ENCODE results near the gene SOAT1. TPM values are rescaled to one million over a fixed set of nuclear protein-coding genes. Genes with fewer than 3 reads are reported as not detected.

Gene SOAT1
- total RNA-seq, 1 experiment from 2014 or later: 33.9 TPM

- Histone ChIP-seq H3K9ac (ENCODE audit: low read length) (no peak overlapping the region), H3K27ac (ENCODE audit: low read depth, low read length) (peak overlapping the region; percentile 1; the same call in 1 of the 2 replicates), H3K27me3 (ENCODE audit: insufficient read depth, low read length) (no peaks in the 10 kb centered on the region), H3K36me3 (ENCODE audit: control insufficient read depth in 1 of 2, insufficient read depth in 2 of 2, low read length in 2 of 2) (peaks cover 0 to 3% of the 10 kb centered on the region in 2 experiments; a peak in 1 of 4 replicates), H3K79me2 (ENCODE audit: insufficient read depth, low read length) (peaks cover 19% of the 10 kb centered on the region), H3K4me3 (replicated peaks in 1 of 2; ENCODE audit: low read depth in 1 of 2, low read length in 2 of 2) (no peak overlapping the region), H4K20me1 (ENCODE audit: insufficient read depth) (no peaks in the 10 kb centered on the region), H3K9me2 (ENCODE audit: insufficient read depth) (no peaks in the 10 kb centered on the region), H3K4me2 (ENCODE audit: low read length) (peak overlapping the region; percentile 6; the same call in 1 of the 2 replicates), H3K9me3 (ENCODE audit: control insufficient read depth in 1 of 2, insufficient read depth in 1 of 2, low read depth in 1 of 2, low read length in 2 of 2) (no peaks in the 10 kb centered on the region), H3K4me1 (ENCODE audit: control insufficient read depth in 1 of 2, insufficient read depth in 2 of 2, low read length in 2 of 2) (peaks cover 0 to 10% of the 10 kb centered on the region in 2 experiments; a peak in 1 of 4 replicates), H2AFZ (ENCODE audit: low read depth, low read length, poor library complexity, severe bottlenecking) (no peak overlapping the region)
- DNase-seq (ENCODE audit: low read depth, low spot score) (no peak), ATAC-seq (no peak)
- ChIA-PET POLR2A (no interaction called here), CTCF (no interaction called here), RAD21 (ENCODE audit: low non-redundant PET in 1 of 2, low total read pairs in 2 of 2, uncharacterized antibody in 2 of 2, unreplicated experiment in 2 of 2) (no interaction called here)
- TF ChIP-seq POLR2AphosphoS5 (IDR thresholded peaks at IDR 0.05; ENCODE audit: low read depth, low read length): no peak
- TF ChIP-seq SRF (IDR thresholded peaks at IDR 0.05; ENCODE audit: low read depth): no peak
- peak; percentile 53 for TF ChIP-seq FOSL1 (IDR thresholded peaks at IDR 0.05; ENCODE audit: low read depth)
- peak; percentile 12; the same call in 1 of the 2 replicates for TF ChIP-seq SP1 (IDR thresholded peaks at IDR 0.05; ENCODE audit: low read depth)
- no peak for TF ChIP-seq CEBPB (IDR thresholded peaks at IDR 0.05; ENCODE audit: low read depth)
- TF ChIP-seq EZH2 (IDR thresholded peaks at IDR 0.05): no peak
- TF ChIP-seq ELF1 (IDR thresholded peaks at IDR 0.05; ENCODE audit: borderline replicate concordance, low read depth): no peak
- BruUV-seq (replicated peaks): no TSS peak
- intact Hi-C loops (cut with micrococcal nuclease): no loop called here
Measured at GRCh38 chr1:179310721-179311120, 17.1 kb downstream of the SOAT1 start.

DNA sequence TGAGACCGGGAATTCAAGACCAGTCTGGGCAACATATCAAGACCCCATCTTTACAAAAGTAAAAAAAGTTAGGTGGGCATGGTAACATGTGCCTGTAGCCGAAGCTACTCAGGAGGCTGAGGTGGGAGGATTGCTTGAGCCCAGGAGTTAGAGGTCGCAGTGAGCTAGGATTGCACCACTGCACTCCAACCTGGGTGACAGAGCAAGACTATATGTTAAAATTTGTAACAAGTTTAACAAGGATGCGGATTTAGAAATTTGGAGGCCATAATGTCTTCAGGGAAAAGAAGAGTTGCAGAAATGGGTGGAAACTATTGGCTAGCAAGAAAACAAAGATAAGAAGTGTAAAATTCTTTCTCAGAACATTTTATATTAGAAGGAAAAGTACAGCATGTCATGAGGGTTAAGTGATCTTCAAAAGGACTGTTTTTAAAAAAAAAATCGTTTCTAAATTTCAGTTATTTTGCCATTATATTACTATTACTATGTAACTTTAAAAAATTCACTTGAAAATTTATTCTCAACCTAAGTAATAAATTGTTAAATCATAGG lies 17.6 kb downstream of the SOAT1 start:
- no TSS peak for BruUV-seq (replicated peaks)
- intact Hi-C loops (cut with micrococcal nuclease): no loop called here
- DNase-seq (ENCODE audit: low read depth, low spot score): no peak
- ChIA-PET RAD21 (ENCODE audit: low non-redundant PET in 1 of 2, low total read pairs in 2 of 2, uncharacterized antibody in 2 of 2, unreplicated experiment in 2 of 2) (no interaction called here), POLR2A (no interaction called here), CTCF (no interaction called here)
- Histone ChIP-seq H3K79me2 (ENCODE audit: insufficient read depth, low read length) (peaks cover 23% of the 10 kb centered on the region), H3K36me3 (ENCODE audit: control insufficient read depth in 1 of 2, insufficient read depth in 2 of 2, low read length in 2 of 2) (0 out of 4 replicates have a peak, but pooled peaks cover 0 to under 1% of the 10 kb centered on the region in 2 experiments), H3K27me3 (ENCODE audit: insufficient read depth, low read length) (no peaks in the 10 kb centered on the region), H3K9me2 (ENCODE audit: insufficient read depth) (no peaks in the 10 kb centered on the region), H3K9ac (ENCODE audit: low read length) (no peak overlapping the region), H3K9me3 (ENCODE audit: control insufficient read depth in 1 of 2, insufficient read depth in 1 of 2, low read depth in 1 of 2, low read length in 2 of 2) (no peaks in the 10 kb centered on the region), H3K4me2 (ENCODE audit: low read length) (peak overlapping the region; percentile 6; the same call in 1 of the 2 replicates), H3K4me3 (replicated peaks in 1 of 2; ENCODE audit: low read depth in 1 of 2, low read length in 2 of 2) (no peak overlapping the region), H2AFZ (ENCODE audit: low read depth, low read length, poor library complexity, severe bottlenecking) (no peak overlapping the region), H3K27ac (ENCODE audit: low read depth, low read length) (no peak overlapping the region; the same call in 1 of the 2 replicates), H4K20me1 (ENCODE audit: insufficient read depth) (no peaks in the 10 kb centered on the region), H3K4me1 (ENCODE audit: control insufficient read depth in 1 of 2, insufficient read depth in 2 of 2, low read length in 2 of 2) (peaks cover 0 to 10% of the 10 kb centered on the region in 2 experiments; a peak in 1 of 4 replicates)
- TF ChIP-seq RAD21 (IDR thresholded peaks at IDR 0.05; ENCODE audit: low read depth): no peak
- TF ChIP-seq EGR1 (IDR thresholded peaks at IDR 0.05; ENCODE audit: low read depth): no peak
- TF ChIP-seq SRF (IDR thresholded peaks at IDR 0.05; ENCODE audit: low read depth): no peak
- ATAC-seq: no peak

All from HCT116 (cell line).